ENCODE results near the gene SMARCD3.

The SMARCD3 gene

DNA sequence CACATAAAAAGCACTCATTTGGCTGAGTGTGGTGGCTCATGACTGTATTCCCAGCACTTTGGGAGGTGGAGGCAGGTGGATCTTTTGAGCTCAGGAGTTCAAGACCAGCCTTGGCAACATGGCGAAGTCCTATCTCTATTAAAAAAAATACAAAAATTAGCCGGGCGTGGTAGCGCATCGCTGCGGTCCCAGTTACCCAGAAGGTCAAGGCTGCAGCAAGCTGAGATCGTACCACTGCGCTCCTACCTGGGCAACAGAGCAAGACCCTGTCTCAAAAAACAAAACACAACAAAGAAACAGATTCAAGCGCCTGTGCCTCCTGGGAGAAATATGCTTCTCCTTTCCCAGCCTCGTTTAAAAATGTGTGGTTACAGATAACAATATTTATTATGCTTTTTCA lies 19.2 kb downstream of the SMARCD3 start:
- no peak overlapping the region for H3K4me3 ChIP-seq (replicated peaks; ENCODE audit: insufficient read depth, low read length)
- no peaks in the 10 kb centered on the region for H3K27me3 ChIP-seq (ENCODE audit: insufficient read depth, poor library complexity, severe bottlenecking)
- TF ChIP-seq POLR2AphosphoS5 (IDR thresholded peaks at IDR 0.05; ENCODE audit: low read depth) (no peak), REST (IDR thresholded peaks at IDR 0.05; ENCODE audit: insufficient replicate concordance, low read depth) (no peak), SPI1 (IDR thresholded peaks at IDR 0.05; ENCODE audit: borderline replicate concordance, low read depth) (no peak), GABPA (IDR thresholded peaks at IDR 0.05; ENCODE audit: low read depth) (no peak)
- TF ChIP-seq, protein P1, sequence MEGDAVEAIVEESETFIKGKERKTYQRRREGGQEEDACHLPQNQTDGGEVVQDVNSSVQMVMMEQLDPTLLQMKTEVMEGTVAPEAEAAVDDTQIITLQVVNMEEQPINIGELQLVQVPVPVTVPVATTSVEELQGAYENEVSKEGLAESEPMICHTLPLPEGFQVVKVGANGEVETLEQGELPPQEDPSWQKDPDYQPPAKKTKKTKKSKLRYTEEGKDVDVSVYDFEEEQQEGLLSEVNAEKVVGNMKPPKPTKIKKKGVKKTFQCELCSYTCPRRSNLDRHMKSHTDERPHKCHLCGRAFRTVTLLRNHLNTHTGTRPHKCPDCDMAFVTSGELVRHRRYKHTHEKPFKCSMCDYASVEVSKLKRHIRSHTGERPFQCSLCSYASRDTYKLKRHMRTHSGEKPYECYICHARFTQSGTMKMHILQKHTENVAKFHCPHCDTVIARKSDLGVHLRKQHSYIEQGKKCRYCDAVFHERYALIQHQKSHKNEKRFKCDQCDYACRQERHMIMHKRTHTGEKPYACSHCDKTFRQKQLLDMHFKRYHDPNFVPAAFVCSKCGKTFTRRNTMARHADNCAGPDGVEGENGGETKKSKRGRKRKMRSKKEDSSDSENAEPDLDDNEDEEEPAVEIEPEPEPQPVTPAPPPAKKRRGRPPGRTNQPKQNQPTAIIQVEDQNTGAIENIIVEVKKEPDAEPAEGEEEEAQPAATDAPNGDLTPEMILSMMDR (IDR thresholded peaks at IDR 0.05; ENCODE audit: insufficient read depth, low read length), result no peak
- DNase-seq (ENCODE audit: low read depth in 1 of 2, low spot score in 1 of 2), result no peak
- no peak overlapping the region for H3K27ac ChIP-seq (replicated peaks)

GRCh38 chr7:151228024-151228866 lies 20.2 kb downstream of the SMARCD3 start:
- Histone ChIP-seq H3K27ac (replicated peaks) (no peak overlapping the region; the same call in 1 of the 2 replicates), H3K27me3 (ENCODE audit: insufficient read depth, poor library complexity, severe bottlenecking) (no peaks in the 10 kb centered on the region), H3K4me3 (replicated peaks; ENCODE audit: insufficient read depth, low read length) (peak overlapping the region; percentile 86)
- TF ChIP-seq REST (IDR thresholded peaks at IDR 0.05; ENCODE audit: insufficient replicate concordance, low read depth) (no peak), SPI1 (IDR thresholded peaks at IDR 0.05; ENCODE audit: borderline replicate concordance, low read depth) (no peak), POLR2AphosphoS5 (IDR thresholded peaks at IDR 0.05; ENCODE audit: low read depth) (no peak), GABPA (IDR thresholded peaks at IDR 0.05; ENCODE audit: low read depth) (no peak)
- TF ChIP-seq, protein P1 (IDR thresholded peaks at IDR 0.05; ENCODE audit: insufficient read depth, low read length), result no peak
- DNase-seq (ENCODE audit: low read depth in 1 of 2, low spot score in 1 of 2), result no peak

- peak within 1 kb of the TSS; percentile 86 for H3K4me3 ChIP-seq (replicated peaks; ENCODE audit: insufficient read depth, low read length)
- TF ChIP-seq POLR2AphosphoS5 (IDR thresholded peaks at IDR 0.05; ENCODE audit: low read depth), result peak; percentile 79
- no peak for TF ChIP-seq SPI1 (IDR thresholded peaks at IDR 0.05; ENCODE audit: borderline replicate concordance, low read depth)
- H3K27me3 ChIP-seq (ENCODE audit: insufficient read depth, poor library complexity, severe bottlenecking), result no peaks in the 10 kb centered on the region
- peak within 1 kb of the TSS; percentile 61 for H3K27ac ChIP-seq (replicated peaks)
- DNase-seq (ENCODE audit: low read depth in 1 of 2, low spot score in 1 of 2), result peak; percentile 98 to 99
These were observed 21.4 kb downstream of the SMARCD3 start, which contains the start of gene ABCF2 for GRCh38 chr7:151226875-151227782. TSS of gene ABCF2 (minus strand) at chr7:151227205. CDS start at chr7:151226458, 747 bp downstream.

DNA sequence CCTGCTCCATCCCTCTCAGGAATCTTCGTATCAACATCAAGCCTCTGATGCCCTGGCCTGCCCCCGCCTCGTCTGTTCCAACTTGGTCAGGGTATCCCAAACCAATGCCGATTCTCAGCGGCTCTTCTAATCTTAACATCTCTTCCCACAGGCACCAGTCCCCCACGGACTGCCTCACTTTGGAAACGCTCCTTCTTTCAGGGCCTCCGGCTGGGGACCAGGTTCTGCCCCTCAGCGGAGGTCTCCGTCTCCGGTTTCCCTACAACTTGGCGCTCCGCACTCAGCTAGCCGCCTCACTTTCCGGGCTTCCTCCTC lies 22.0 kb downstream of the SMARCD3 start:
- Histone ChIP-seq H3K4me3 (replicated peaks; ENCODE audit: insufficient read depth, low read length) (peak overlapping the region; percentile 86), H3K27ac (replicated peaks) (peak overlapping the region; percentile 61), H3K27me3 (ENCODE audit: insufficient read depth, poor library complexity, severe bottlenecking) (no peaks in the 10 kb centered on the region)
- TF ChIP-seq POLR2AphosphoS5 (IDR thresholded peaks at IDR 0.05; ENCODE audit: low read depth) (no peak), GABPA (IDR thresholded peaks at IDR 0.05; ENCODE audit: low read depth) (no peak), REST (IDR thresholded peaks at IDR 0.05; ENCODE audit: insufficient replicate concordance, low read depth) (no peak), SPI1 (IDR thresholded peaks at IDR 0.05; ENCODE audit: borderline replicate concordance, low read depth) (no peak)
- TF ChIP-seq, protein P1 (IDR thresholded peaks at IDR 0.05; ENCODE audit: insufficient read depth, low read length), result no peak
- no peak for DNase-seq (ENCODE audit: low read depth in 1 of 2, low spot score in 1 of 2)
